Rectal smooth muscle tissue (tissue), 1 donor: ENCODE data around the gene GSDME.

Experiments
- H3K27ac ChIP-seq: one replicate; pipeline ENCODE4 v1.7.0; 2013; ENCODE audit warnings: low read depth, low read length, inconsistent platforms
- H3K27me3 ChIP-seq: one replicate; pipeline ENCODE4 v1.7.0; 2013; ENCODE audit warnings: low read length; ENCODE audit not compliant: control insufficient read depth, insufficient read depth
- H3K36me3 ChIP-seq: one replicate; pipeline ENCODE4 v1.7.0; 2013; ENCODE audit warnings: low read length; ENCODE audit not compliant: control insufficient read depth, insufficient read depth
- H3K4me1 ChIP-seq: one replicate; pipeline ENCODE4 v1.7.0; 2013; ENCODE audit warnings: low read length; ENCODE audit not compliant: control insufficient read depth, insufficient read depth
- H3K4me3 ChIP-seq: one replicate; pipeline ENCODE4 v1.7.0; 2013; ENCODE audit warnings: low read length
- H3K9ac ChIP-seq: one replicate; pipeline ENCODE4 v1.7.0; 2013; ENCODE audit warnings: low read length

Gene GSDME

DNA sequence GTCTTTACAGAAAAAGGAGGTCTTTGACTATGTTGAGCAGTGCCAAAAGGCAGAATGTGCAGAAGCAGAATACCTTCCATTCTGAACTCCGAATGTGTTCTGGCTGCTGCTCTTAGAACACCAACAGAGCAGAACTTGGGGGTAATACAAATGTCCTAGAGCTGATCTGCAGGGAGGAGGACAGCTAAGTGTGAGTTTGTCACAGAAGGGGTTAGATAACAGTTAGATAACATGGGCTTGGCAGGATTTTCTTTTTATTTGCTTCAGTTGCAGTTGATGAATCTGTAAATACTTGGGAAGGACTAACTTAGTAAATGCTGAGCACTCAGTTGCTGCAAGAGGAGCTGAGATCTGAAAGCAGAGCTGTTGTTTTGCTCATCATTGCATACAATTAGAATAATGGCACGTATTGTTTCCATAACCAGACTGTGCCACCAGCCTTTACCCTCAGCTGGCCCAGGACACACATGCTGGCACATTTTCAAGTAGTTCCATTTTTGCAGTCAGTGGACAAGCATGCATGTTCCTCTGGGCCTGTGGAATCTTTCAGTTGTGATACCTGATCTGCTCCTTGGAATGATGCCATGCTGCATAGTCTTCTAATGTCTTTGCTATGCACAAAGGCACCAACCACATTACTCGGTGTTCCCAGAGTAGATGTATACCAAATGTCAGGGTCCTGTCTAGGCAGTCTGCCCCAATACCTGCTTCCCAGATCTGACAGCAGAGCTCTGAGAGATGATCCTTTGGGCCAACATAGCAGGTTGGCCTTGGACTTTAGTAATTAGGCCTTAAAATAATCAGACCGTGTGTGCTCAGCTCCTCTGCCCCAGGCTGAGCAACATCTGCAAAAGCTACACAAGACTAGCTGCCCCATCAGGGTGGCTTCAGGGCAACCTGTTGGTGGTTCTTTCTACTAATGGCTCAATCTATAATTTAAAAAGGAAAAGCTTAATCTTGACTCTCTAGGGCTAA is 55.7 kb downstream of the GSDME start:
- no peaks in the 10 kb centered on the region for H3K36me3 ChIP-seq
- no peaks in the 10 kb centered on the region for H3K27me3 ChIP-seq
- H3K4me1 ChIP-seq, result peaks cover 4% of the 10 kb centered on the region
- H3K9ac ChIP-seq, result no peak overlapping the region
- H3K27ac ChIP-seq, result no peak overlapping the region
- no peak overlapping the region for H3K4me3 ChIP-seq

GRCh38 chr7:24700521-24701260 is 56.6 kb downstream of the GSDME start:
- no peaks in the 10 kb centered on the region for H3K36me3 ChIP-seq
- no peak overlapping the region for H3K9ac ChIP-seq
- H3K27me3 ChIP-seq, result no peaks in the 10 kb centered on the region
- H3K4me3 ChIP-seq, result no peak overlapping the region
- no peak overlapping the region for H3K27ac ChIP-seq
- peaks cover 4% of the 10 kb centered on the region for H3K4me1 ChIP-seq

DNA sequence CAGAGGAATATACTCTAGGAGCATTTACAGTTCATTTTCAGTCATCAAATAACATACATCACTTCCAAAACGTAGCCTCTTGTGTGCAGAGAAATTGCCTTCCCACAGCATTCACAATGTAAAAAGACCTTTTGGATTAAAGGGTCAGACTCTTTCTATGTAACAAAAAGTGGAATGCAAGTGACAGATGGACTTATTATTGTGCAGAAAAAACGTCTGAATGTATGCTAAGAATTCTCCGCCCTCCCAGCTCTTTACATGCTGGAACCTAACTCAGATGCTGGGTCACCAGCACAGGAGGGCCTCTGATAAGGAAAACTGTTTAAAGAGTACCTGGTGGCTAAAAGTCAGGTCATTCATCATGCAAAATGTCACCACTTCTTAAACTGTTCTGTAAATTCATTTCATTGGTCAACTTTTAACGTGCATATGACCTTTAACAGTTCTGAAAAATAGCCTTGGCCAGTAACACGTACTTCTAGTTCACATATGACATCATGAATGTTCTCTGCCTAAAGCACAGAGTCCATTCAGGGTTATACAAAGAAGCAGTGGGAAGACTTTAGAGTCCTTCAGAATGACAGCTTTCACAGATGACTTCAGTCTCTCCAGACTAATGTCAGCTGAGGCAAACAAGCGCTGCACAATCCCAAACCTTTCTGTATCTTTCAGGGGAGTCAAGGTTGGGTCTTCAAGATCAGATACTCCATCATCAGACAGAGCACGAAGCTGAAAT is 58.6 kb downstream of the GSDME start:
- no peaks in the 10 kb centered on the region for H3K36me3 ChIP-seq
- no peak overlapping the region for H3K27ac ChIP-seq
- H3K9ac ChIP-seq, result no peak overlapping the region
- H3K4me1 ChIP-seq, result peaks cover 4% of the 10 kb centered on the region
- H3K27me3 ChIP-seq, result no peaks in the 10 kb centered on the region
- H3K4me3 ChIP-seq, result no peak overlapping the region

- no peaks in the 10 kb centered on the region for H3K27me3 ChIP-seq
- H3K9ac ChIP-seq, result no peak overlapping the region
- peaks cover 4% of the 10 kb centered on the region for H3K4me1 ChIP-seq
- H3K36me3 ChIP-seq, result no peaks in the 10 kb centered on the region
- no peak overlapping the region for H3K4me3 ChIP-seq
- no peak overlapping the region for H3K27ac ChIP-seq
Observed at GRCh38 chr7:24697416-24697815, 59.8 kb downstream of the GSDME start.

GRCh38 chr7:24692592-24692991 is 64.7 kb downstream of the GSDME start:
- Histone ChIP-seq H3K9ac (no peak overlapping the region), H3K27ac (no peak overlapping the region), H3K27me3 (no peaks in the 10 kb centered on the region), H3K36me3 (no peaks in the 10 kb centered on the region), H3K4me1 (no peaks in the 10 kb centered on the region), H3K4me3 (no peak overlapping the region)

DNA sequence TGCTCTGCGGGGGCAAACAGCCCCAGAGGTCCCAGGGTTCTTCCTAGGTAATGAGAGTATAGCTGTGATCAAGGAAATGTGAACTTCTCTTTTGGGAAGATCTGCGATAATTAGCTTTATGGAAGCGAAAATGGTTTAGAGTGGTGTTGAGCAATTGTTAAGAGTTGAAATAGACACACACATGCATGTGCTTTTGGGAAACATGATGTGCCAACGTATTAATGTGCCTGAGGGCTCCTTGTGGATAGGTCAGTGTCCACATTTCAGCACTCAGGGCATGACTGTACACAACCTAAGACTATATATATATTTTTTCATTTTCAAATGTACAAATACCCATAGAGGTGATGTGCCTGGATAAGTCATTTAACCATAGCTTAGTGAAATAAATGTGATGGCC is 67.0 kb downstream of the GSDME start:
- Histone ChIP-seq H3K9ac (no peak overlapping the region), H3K36me3 (no peaks in the 10 kb centered on the region), H3K27me3 (no peaks in the 10 kb centered on the region), H3K4me1 (no peaks in the 10 kb centered on the region), H3K4me3 (no peak overlapping the region), H3K27ac (no peak overlapping the region)

DNA sequence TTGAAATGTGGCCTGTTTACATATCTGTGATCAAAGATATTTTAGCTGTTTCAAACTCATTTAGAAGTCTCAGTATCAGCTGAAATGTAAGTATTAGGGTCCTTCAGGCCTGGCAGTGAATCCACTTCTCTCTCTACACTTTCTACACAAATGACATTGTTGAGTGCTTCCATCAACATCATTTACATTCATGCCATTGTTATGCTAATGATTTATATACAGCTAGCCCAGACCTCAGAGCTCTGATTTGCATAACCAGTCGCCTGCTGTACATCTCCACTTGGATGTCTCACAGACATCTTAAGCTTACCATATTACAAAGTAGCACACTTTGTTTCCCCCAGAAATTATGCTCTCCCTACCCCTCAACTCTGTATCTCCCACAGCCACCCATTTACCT is 71.6 kb downstream of the GSDME start:
- Histone ChIP-seq H3K27ac (no peak overlapping the region), H3K27me3 (no peaks in the 10 kb centered on the region), H3K4me3 (no peak overlapping the region), H3K9ac (no peak overlapping the region), H3K4me1 (no peaks in the 10 kb centered on the region), H3K36me3 (no peaks in the 10 kb centered on the region)

GRCh38 chr7:24670782-24671181 is 86.5 kb downstream of the GSDME start:
- Histone ChIP-seq H3K36me3 (no peaks in the 10 kb centered on the region), H3K9ac (no peak overlapping the region), H3K27me3 (no peaks in the 10 kb centered on the region), H3K4me1 (no peaks in the 10 kb centered on the region), H3K4me3 (no peak overlapping the region), H3K27ac (no peak overlapping the region)

GRCh38 chr7:24669971-24670591 is 87.2 kb downstream of the GSDME start:
- Histone ChIP-seq H3K4me1 (no peaks in the 10 kb centered on the region), H3K27ac (no peak overlapping the region), H3K9ac (no peak overlapping the region), H3K4me3 (no peak overlapping the region), H3K27me3 (no peaks in the 10 kb centered on the region), H3K36me3 (no peaks in the 10 kb centered on the region)

DNA sequence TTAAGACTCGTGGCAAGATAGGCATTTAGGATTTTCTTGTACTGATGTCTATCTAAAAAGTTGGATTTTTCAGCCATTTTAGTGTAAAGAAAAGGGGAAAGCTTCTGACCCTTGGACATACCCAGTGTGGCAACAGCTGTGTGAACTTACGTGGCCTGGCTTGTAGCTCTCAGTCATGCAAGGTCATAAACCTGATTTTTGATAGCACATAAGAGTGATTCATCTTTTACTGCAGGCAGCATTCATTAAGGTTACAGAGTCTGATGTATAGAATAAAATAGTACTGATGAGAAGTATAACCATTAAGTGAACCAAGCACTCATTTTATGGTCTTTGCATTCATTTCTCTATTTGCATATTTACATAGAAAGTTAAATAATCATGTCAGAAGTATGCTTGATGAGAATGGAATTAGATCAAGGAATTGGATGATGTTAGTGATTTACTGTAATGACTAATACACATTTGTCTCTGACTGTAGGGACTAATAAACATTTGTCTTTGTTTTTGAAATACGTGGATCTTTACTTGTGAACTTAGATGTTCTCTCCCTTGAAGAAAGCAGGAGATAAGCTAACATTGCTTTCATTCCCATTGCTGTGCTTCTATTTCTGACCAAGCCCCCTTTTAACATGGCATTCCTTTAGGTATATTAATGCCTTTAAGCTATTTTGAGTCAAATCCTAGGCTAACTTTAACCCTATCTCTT is 88.2 kb downstream of the GSDME start:
- H3K4me1 ChIP-seq, result no peaks in the 10 kb centered on the region
- H3K4me3 ChIP-seq, result no peak overlapping the region

DNA sequence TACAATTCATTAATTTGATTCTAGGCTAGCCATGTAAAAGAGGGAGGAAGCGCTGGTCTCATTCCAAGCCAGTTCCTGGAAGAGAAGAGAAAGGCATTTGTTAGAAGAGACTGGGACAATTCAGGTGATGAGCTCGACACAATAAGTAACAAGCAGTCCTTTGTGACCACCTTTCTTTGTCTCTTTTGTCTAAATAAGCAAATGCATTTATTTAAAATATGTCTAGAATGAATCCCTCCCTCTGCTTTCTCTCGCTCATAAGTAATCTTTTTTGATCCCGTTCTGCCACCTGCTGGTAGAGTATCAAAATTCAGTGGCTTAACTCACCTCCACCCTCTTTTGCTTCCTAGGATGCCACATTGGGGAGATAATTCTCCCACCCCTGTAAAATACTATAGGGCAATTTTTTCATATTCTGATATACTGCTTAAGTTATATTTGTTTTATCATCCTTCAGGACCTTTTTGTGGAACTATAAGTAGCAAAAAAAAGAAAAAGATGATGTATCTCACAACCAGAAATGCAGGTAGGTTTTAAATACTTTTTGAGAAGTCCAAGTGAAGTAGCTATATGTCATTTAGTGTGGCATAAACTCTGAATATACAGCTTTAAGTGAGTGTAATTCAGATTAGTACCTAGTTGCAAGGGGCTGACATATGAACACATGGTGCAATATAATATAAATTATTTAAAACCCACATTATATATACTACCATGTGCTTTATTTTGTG is 91.5 kb downstream of the GSDME start:
- no peak overlapping the region for H3K9ac ChIP-seq
- H3K4me3 ChIP-seq, result no peak overlapping the region
- no peak overlapping the region for H3K27ac ChIP-seq
- no peaks in the 10 kb centered on the region for H3K4me1 ChIP-seq
- H3K36me3 ChIP-seq, result no peaks in the 10 kb centered on the region
- no peaks in the 10 kb centered on the region for H3K27me3 ChIP-seq

More for the DNA sequence above, 88.2 kb downstream of the GSDME start:
- H3K36me3 ChIP-seq, result no peaks in the 10 kb centered on the region
- H3K27me3 ChIP-seq, result no peaks in the 10 kb centered on the region
- no peak overlapping the region for H3K27ac ChIP-seq
- H3K9ac ChIP-seq, result no peak overlapping the region
